OCI-LY3 (cell line): ENCODE data around the gene LST1.

Experiments
- H2AFZ ChIP-seq: fragments of 200-600, 300-600 bp; shearing (Covaris generic); 2 replicates; pipeline ENCODE4 v1.6.0; 2014; ENCODE audit warnings: antibody characterized with exemption, low read depth, low read length
- H3K27ac ChIP-seq: fragments of 200-600, 300-600 bp; sonication (generic); 2 replicates; pipeline ENCODE4 v1.5.1; 2014; ENCODE audit warnings: mild to moderate bottlenecking, low read length, moderate library complexity, mixed read lengths
- H3K27me3 ChIP-seq: fragments of 200-600, 300-600 bp; sonication (generic); 2 replicates; pipeline ENCODE4 v1.6.1; 2014; ENCODE audit warnings: low read depth, low read length, mixed read lengths
- H3K36me3 ChIP-seq: fragments of 200-600, 300-600 bp; sonication (generic); replicated peaks from 2 replicates; pipeline ENCODE3; 2014; ENCODE audit warnings: low read depth, low read length, mixed read lengths
- H3K4me1 ChIP-seq: fragments of 300-600, 200-600 bp; sonication (generic); 2 replicates; pipeline ENCODE4 v1.6.1; 2014; ENCODE audit warnings: low read length, mixed read lengths
- H3K4me2 ChIP-seq: fragments of 200-600, 300-600 bp; sonication (generic); 2 replicates; pipeline ENCODE4 v1.6.1; 2014; ENCODE audit warnings: low read length, mixed read lengths
- H3K4me3 ChIP-seq: fragments of 300-600, 200-600 bp; sonication (generic); 2 replicates; pipeline ENCODE4 v1.5.1; 2014; ENCODE audit warnings: antibody characterized with exemption, mild to moderate bottlenecking, low read length, moderate library complexity
- H3K79me2 ChIP-seq: fragments of 300-600, 200-600 bp; shearing (Covaris generic); 2 replicates; pipeline ENCODE4 v1.6.1; 2014; ENCODE audit warnings: mild to moderate bottlenecking, low read length, mixed read lengths
- H3K9ac ChIP-seq: fragments of 300-600, 200-600 bp; shearing (Covaris generic); 2 replicates; pipeline ENCODE4 v1.6.0; 2014; ENCODE audit warnings: mild to moderate bottlenecking, low read length, moderate library complexity
- H3K9me3 ChIP-seq: fragments of 200-600, 300-600 bp; shearing (Covaris generic); 2 replicates; pipeline ENCODE4 v1.6.1; 2014; ENCODE audit warnings: low read length, mixed read lengths; ENCODE audit not compliant: insufficient read depth
- H4K20me1 ChIP-seq: fragments of 200-600, 300-600 bp; sonication (generic); 2 replicates; pipeline ENCODE4 v1.6.1; 2016; ENCODE audit warnings: low read length, mixed read lengths; ENCODE audit not compliant: insufficient read depth
- EZH2phosphoT487 ChIP-seq: fragments of 200-600 bp; shearing (Covaris generic); IDR thresholded peaks from 2 replicates; pipeline ENCODE4 v1.6.1; 2018; ENCODE audit warnings: antibody characterized with exemption, mixed run types, low read depth
- TF ChIP-seq, protein P1 (sequence below): fragments of 200-600, 300-600 bp; sonication (generic); IDR thresholded peaks from 2 replicates; pipeline ENCODE4 v1.5.1; 2014; ENCODE audit warnings: antibody characterized with exemption, low read length, low read depth

The LST1 gene

DNA sequence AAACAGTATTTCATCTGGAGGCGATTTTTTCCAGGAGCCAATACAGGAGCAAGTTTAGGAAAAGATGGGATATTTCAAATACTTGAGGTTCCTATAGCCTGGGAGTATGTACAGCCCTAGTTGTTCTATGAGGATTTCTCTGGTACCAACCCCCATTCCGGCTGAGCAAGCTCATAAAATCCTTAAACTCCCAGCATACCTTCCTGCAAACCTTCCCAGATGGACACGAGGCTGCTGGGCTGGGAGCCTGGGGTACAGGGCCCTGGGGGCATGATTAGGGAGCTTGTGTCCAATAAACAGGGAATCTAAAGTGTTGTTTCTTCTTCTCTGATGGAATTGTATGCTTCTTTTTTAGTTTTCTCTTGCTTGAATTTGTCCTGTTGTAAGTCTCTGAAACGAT is 35.9 kb downstream of the LST1 start:
- H4K20me1 ChIP-seq, result peaks cover 18% of the 10 kb centered on the region
- TF ChIP-seq, protein P1, sequence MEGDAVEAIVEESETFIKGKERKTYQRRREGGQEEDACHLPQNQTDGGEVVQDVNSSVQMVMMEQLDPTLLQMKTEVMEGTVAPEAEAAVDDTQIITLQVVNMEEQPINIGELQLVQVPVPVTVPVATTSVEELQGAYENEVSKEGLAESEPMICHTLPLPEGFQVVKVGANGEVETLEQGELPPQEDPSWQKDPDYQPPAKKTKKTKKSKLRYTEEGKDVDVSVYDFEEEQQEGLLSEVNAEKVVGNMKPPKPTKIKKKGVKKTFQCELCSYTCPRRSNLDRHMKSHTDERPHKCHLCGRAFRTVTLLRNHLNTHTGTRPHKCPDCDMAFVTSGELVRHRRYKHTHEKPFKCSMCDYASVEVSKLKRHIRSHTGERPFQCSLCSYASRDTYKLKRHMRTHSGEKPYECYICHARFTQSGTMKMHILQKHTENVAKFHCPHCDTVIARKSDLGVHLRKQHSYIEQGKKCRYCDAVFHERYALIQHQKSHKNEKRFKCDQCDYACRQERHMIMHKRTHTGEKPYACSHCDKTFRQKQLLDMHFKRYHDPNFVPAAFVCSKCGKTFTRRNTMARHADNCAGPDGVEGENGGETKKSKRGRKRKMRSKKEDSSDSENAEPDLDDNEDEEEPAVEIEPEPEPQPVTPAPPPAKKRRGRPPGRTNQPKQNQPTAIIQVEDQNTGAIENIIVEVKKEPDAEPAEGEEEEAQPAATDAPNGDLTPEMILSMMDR, result no peak
- no peak for TF ChIP-seq EZH2phosphoT487
- H3K9me3 ChIP-seq, result no peaks in the 10 kb centered on the region
- H3K79me2 ChIP-seq, result peaks cover 46% of the 10 kb centered on the region
- peaks cover 48% of the 10 kb centered on the region for H3K36me3 ChIP-seq
- H3K27me3 ChIP-seq, result no peaks in the 10 kb centered on the region
- H3K27ac ChIP-seq, result peak overlapping the region; percentile 85; the same call in 1 of the 2 replicates
- peaks cover 14% of the 10 kb centered on the region for H3K4me1 ChIP-seq
- peak overlapping the region; percentile 98 for H3K4me3 ChIP-seq
- H3K4me2 ChIP-seq, result peak overlapping the region; percentile 95
- H3K9ac ChIP-seq, result peak overlapping the region; percentile 99
- no peak overlapping the region for H2AFZ ChIP-seq

- Histone ChIP-seq H4K20me1 (peaks cover 18% of the 10 kb centered on the region), H3K9me3 (no peaks in the 10 kb centered on the region), H3K36me3 (peaks cover 54% of the 10 kb centered on the region), H3K4me3 (no peak overlapping the region), H3K79me2 (peaks cover 46% of the 10 kb centered on the region), H3K27ac (no peak overlapping the region), H3K4me1 (peaks cover 14% of the 10 kb centered on the region), H3K9ac (no peak overlapping the region), H3K4me2 (no peak overlapping the region), H2AFZ (no peak overlapping the region), H3K27me3 (no peaks in the 10 kb centered on the region)
- TF ChIP-seq, protein P1, result no peak
- no peak for TF ChIP-seq EZH2phosphoT487
Measured at GRCh38 chr6:31622684-31623091, 36.6 kb downstream of the LST1 start.

- peaks cover 18% of the 10 kb centered on the region for H4K20me1 ChIP-seq
- no peaks in the 10 kb centered on the region for H3K27me3 ChIP-seq
- no peaks in the 10 kb centered on the region for H3K9me3 ChIP-seq
- H3K27ac ChIP-seq, result no peak overlapping the region
- H3K79me2 ChIP-seq, result peaks cover 46% of the 10 kb centered on the region
- no peak overlapping the region for H3K4me2 ChIP-seq
- TF ChIP-seq, protein P1, result no peak
- no peak for TF ChIP-seq EZH2phosphoT487
- no peak overlapping the region for H3K9ac ChIP-seq
- peaks cover 14% of the 10 kb centered on the region for H3K4me1 ChIP-seq
- H2AFZ ChIP-seq, result no peak overlapping the region
- H3K36me3 ChIP-seq, result peaks cover 60% of the 10 kb centered on the region
- H3K4me3 ChIP-seq, result no peak overlapping the region
Measured at GRCh38 chr6:31624070-31624469, 38.0 kb downstream of the LST1 start.

- Histone ChIP-seq H3K79me2 (peaks cover 32% of the 10 kb centered on the region), H3K9me3 (no peaks in the 10 kb centered on the region), H3K4me1 (peaks cover 6% of the 10 kb centered on the region), H3K9ac (no peak overlapping the region), H2AFZ (no peak overlapping the region), H4K20me1 (peaks cover 13% of the 10 kb centered on the region), H3K27me3 (no peaks in the 10 kb centered on the region), H3K36me3 (peaks cover 62% of the 10 kb centered on the region), H3K4me2 (no peak overlapping the region), H3K4me3 (no peak overlapping the region), H3K27ac (no peak overlapping the region)
- TF ChIP-seq, protein P1, result no peak
- TF ChIP-seq EZH2phosphoT487, result no peak
Measured at GRCh38 chr6:31626952-31627351, 40.9 kb downstream of the LST1 start.
